ENCODE measurements around the gene SLC5A10.
A peak's percentile ranks its signal among the peaks of the same experiment; 100 is the strongest.
"Not testable (repeated sequence)": the region's sequence is repeated elsewhere in the genome, so short reads cannot be mapped to it uniquely, and the experiment has no call there.

The SLC5A10 gene

DNA sequence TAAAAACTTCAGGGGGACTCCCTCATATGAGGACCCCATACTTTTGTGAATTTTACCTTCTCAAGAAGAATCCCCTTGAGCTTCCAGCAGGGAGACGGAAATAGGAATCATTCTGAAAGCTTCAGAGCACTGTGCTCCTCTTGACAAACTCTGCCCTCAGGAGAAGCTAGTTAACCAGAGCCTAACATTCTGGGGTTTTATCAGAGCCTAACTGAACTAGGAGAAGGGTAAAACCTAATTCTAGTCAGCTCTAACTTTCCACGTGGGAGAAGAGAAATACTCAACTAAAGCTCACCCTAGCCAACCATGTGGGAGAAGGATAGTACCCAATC, 13.3 kb upstream of the SLC5A10 start:
- in situ Hi-C loops (cut with MboI; ENCODE audit: low pct_unique_long_range_greater_than_20kb, low sequenced_read_pairs), result no loop called here
- DNase-seq, result no peak

DNA sequence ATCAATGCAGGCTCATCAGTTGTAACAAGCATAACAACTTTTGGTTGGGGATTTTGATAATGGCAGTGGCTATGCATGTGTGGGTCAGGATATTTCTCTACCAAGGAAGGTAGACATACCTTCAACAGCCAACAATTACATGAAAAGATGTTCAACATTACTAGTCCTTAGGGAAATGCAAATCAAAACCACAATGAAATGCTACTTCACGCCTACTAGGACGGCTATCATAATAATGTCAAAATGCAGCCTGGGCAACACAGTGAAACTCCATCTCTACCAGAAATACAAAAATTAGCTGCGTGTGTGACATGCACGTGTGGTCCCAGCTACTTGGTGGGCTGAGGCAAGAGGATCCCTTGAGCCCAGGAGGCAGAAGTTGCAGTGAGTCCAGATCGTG, 7.3 kb upstream of the SLC5A10 start:
- in situ Hi-C loops (cut with MboI; ENCODE audit: low pct_unique_long_range_greater_than_20kb, low sequenced_read_pairs), result no loop called here
- DNase-seq, result no peak

DNA sequence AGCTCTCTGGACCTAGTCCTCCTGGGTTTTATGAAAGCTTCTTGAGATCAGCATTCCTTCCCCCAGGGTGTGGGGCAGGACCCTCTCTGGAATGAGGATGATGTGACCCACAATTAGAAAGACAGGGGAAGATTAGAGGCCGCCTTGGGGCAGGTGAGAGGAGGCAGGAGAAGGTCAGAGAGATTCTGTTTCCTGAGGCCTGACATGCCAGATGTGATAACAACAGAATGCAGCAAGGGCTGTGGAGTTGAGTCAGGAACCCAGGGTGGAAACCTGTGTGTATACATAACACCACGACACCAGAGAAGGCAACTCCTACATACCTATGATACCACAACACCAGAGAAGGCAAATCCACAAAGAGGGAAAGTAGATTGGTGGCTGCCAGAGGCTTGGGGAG, 5.4 kb upstream of the SLC5A10 start:
- DNase-seq, result no peak
- in situ Hi-C loops (cut with MboI; ENCODE audit: low pct_unique_long_range_greater_than_20kb, low sequenced_read_pairs), result no loop called here

- in situ Hi-C loops (cut with MboI; ENCODE audit: low pct_unique_long_range_greater_than_20kb, low sequenced_read_pairs), result no loop called here
- DNase-seq, result no peak
Measured at GRCh38 chr17:18947866-18948265, 4.1 kb upstream of the SLC5A10 start.

- in situ Hi-C loops (cut with MboI; ENCODE audit: low pct_unique_long_range_greater_than_20kb, low sequenced_read_pairs), result no loop called here
- no peak for DNase-seq
Measured at GRCh38 chr17:18948476-18949006, 3.4 kb upstream of the SLC5A10 start.

GRCh38 chr17:18949566-18949965, 2.4 kb upstream of the SLC5A10 start:
- DNase-seq, result no peak
- in situ Hi-C loops (cut with MboI; ENCODE audit: low pct_unique_long_range_greater_than_20kb, low sequenced_read_pairs), result no loop called here

DNA sequence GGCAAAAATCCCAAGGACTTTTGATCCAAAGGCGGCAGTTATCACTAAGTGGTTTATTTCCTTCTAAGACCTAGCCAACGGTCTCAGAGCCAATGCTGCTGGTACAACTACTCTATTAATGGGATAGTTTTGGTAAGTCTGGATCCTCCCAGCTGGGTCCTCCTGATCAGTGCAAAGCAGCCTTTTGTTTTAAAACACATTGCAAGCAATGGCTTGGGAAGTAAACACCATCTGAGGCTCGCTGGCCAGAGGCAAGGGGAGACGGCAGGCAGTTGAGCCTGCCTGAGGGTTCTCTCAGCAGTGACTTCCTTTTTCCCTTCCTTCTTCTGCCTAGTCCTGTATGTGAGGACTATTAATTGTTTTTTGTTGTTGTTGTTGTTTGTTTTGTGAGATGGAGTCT, 1.6 kb upstream of the SLC5A10 start:
- no peak for DNase-seq
- in situ Hi-C loops (cut with MboI; ENCODE audit: low pct_unique_long_range_greater_than_20kb, low sequenced_read_pairs), result no loop called here

- no peak for DNase-seq
- in situ Hi-C loops (cut with MboI; ENCODE audit: low pct_unique_long_range_greater_than_20kb, low sequenced_read_pairs), result no loop called here
Measured at GRCh38 chr17:18950944-18951905, 740 bp upstream of the SLC5A10 start.

DNA sequence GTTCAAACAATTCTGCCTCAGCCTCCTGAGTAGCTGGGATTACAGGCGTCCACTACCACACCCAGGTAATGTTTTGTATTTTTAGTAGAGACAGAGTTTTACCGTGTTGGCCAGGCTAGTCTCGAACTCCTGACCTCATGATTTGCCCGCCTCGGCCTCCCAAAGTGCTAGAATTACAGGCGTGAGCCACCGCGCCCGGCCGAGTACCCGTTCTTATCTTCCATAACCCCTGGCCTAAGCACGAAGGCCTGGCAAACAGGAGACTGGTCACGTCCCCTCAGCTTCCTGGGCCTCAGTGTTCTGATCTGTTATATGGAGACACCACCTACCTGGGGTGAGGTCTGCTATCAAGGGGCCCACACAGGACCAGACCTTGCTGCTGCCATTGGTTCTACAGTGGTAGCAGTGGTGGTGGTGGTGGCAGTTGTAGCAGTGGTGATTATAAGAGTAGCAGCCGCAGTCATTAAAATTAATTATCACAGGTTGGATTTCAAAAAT, 1.3 kb downstream of the SLC5A10 start:
- in situ Hi-C loops (cut with MboI; ENCODE audit: low pct_unique_long_range_greater_than_20kb, low sequenced_read_pairs), result no loop called here
- no peak for DNase-seq

DNA sequence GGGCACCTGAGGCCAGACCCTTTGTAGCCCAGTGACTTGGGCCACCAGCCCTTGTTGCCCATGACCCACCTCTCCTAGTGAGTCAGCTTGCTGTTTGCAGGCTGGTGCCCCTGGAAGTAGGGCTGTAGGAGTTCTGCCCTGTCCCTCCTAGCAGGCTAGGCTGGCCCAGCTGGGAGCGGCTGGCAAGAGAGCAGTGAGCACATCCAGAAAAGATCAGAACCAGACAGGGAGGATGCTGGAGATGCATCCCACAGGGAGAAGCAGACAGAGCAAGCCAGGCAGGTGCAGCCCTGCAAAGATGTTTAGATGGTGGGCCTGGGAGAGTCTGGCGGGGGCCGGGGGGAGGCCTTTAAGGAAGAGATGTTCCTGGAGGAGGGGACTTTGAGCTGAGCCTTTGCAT, 2.4 kb downstream of the SLC5A10 start:
- DNase-seq, result no peak
- in situ Hi-C loops (cut with MboI; ENCODE audit: low pct_unique_long_range_greater_than_20kb, low sequenced_read_pairs), result no loop called here

GRCh38 chr17:18955009-18955408, 3.0 kb downstream of the SLC5A10 start:
- DNase-seq, result no peak
- in situ Hi-C loops (cut with MboI; ENCODE audit: low pct_unique_long_range_greater_than_20kb, low sequenced_read_pairs), result no loop called here

- DNase-seq; in situ Hi-C loops (cut with MboI; ENCODE audit: low pct_unique_long_range_greater_than_20kb, low sequenced_read_pairs): not testable (repeated sequence)
Measured at GRCh38 chr17:18956021-18956420, 4.1 kb downstream of the SLC5A10 start.

DNA sequence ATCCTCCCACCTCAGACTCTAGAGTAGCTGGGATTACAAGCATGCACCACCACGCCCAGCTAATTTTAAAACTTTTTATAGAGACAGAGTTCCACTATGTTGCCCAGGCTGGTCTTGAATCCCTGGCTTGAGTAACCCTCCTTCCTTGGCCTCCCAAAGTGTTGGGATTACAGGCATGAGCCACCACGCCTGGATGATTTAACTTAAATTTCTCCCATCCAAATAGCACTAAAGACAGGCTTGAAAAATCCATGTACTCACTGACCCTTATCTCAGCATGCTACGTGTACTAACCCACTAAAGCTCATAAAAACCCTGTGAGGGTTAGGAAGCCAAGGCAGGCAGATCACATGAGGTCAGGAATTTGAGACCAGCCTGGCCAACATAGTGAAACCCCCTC, 4.6 kb downstream of the SLC5A10 start:
- in situ Hi-C loops (cut with MboI; ENCODE audit: low pct_unique_long_range_greater_than_20kb, low sequenced_read_pairs), result no loop called here
- no peak for DNase-seq

DNA sequence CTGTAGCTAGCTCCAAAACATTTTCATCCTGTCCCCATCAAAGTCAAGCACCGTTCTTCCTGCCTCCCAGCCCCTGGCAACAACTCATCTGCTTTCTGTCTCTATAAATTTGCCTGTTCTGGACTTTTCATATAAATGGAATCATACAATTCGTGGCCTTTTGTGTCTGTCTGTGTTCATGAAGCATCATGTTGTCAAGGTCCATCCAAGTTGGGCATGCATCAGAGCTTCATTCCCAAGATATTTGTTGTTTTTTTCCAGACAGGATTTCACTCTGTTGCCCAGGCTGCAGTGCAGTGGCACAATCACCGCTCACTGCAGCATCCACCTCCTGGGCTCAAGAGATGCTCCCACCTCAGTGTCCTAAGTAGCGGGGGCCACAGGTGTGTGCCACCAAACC, 5.9 kb downstream of the SLC5A10 start:
- in situ Hi-C loops (cut with MboI; ENCODE audit: low pct_unique_long_range_greater_than_20kb, low sequenced_read_pairs), result no loop called here
- no peak for DNase-seq

GRCh38 chr17:18958611-18959010, 6.6 kb downstream of the SLC5A10 start:
- DNase-seq, result no peak
- in situ Hi-C loops (cut with MboI; ENCODE audit: low pct_unique_long_range_greater_than_20kb, low sequenced_read_pairs), result no loop called here

DNA sequence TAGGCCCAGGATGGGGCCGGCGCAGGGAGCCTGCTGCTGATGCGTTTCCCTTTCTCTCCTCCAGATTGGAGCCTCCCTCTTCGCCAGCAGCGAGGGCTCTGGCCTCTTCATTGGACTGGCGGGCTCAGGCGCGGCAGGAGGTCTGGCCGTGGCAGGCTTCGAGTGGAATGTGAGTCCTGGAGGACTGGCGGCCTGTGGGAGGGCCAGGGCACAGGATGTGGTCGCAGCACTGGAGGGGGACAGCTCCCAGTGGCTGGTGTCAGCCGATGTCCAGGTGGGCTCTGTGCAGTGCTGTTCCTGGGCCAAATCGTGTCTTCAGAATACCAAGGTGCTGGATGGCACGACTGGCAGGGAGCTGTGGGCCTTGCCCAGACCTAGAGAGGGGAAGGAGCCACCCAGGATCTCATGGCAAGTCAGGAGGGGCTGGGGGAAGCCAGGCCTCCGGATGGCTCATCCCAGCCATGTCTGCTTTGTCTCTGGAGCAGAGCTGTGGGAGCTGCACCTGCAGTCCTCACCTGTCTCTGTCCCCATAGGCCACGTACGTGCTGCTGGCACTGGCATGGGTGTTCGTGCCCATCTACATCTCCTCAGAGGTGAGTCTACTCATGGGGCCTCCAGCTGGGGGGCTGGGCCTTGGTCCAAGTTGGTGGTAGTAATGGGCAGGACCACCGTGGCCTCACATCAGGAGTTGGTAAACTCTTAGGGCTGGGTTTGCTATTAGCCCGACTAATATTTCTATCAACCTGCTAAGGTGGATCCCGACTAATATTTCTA, 7.3 kb downstream of the SLC5A10 start:
- in situ Hi-C loops (cut with MboI; ENCODE audit: low pct_unique_long_range_greater_than_20kb, low sequenced_read_pairs), result no loop called here
- no peak for DNase-seq

DNA sequence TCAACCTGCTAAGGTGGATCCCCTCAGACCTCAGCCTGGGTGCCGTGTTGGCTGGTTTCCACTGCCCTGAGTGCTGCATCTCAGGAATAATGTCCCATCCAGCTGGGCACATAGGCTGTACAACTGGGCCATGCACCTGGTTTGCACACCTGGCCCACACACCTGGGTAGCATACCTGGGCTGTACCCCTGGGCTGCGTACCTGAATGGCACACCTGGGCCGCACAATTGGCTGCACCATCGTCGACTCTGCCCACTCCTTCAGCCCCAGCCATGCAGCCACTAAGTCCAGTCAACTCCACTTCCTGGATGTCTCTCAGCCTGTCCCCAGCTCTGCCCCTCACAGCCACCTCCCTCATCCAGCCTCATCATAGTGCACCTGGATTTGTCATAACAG, 7.9 kb downstream of the SLC5A10 start:
- in situ Hi-C loops (cut with MboI; ENCODE audit: low pct_unique_long_range_greater_than_20kb, low sequenced_read_pairs), result loop anchor here (10.0 kb wide), 1 partner anchor 55 kb away; no protein-coding TSS in a partner anchor
- no peak for DNase-seq

DNA sequence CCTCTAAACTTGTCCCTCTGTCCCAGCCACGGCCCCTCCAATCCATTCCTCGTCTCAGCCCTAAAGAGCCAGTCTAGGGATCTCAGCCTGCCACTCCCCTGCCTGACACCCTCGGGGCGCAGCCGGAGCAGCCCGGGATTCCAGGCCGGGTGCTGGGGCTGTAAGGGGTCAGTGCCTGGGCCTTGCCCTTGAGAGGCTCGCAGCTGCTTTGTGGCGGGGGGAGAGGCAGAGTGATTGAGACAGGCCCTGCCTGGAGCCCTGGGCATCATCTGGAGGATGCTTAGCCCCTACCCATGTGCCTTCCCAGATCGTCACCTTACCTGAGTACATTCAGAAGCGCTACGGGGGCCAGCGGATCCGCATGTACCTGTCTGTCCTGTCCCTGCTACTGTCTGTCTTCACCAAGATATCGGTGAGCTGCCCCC, 8.3 kb downstream of the SLC5A10 start:
- no peak for DNase-seq

DNA sequence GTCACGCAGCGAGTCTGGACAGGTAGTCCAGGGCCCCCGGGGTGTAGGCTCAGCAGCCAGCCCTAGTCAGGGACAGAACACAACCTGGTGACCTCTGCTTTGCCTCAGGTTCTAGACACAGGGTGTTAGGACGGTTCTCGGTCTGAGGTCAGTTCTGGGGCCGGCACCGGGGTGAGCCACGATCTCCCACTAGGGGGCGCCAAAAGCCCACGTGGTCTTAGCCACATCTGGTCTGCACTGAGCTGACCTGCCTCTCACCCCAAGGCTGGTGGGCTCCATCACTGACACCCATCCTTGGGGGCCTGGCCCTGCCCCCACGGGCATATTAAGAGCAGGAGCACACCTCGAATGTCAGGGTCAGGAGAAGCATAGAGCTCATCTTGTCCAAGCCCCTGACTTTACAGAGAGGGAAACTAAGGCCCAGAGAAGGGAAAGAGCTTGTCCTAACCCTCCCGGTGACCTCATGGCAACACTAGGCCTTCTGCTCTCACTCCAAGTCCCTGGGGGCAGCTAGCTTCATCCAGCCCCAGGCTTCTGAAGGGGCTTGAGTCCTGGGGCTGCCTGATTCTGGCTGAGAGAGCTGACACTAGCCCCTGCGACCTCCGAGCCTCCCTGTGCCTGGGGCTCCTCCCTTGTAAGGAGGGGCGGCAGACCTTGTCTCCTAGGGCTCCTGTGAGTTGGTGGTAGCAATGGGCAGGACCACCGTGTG, 9.0 kb downstream of the SLC5A10 start:
- DNase-seq, result peak; percentile 76
- in situ Hi-C loops (cut with MboI; ENCODE audit: low pct_unique_long_range_greater_than_20kb, low sequenced_read_pairs), result loop anchor here (10.0 kb wide), 1 partner anchor 54 kb away; no protein-coding TSS in a partner anchor

More for the DNA sequence above, 8.3 kb downstream of the SLC5A10 start:
- in situ Hi-C loops (cut with MboI; ENCODE audit: low pct_unique_long_range_greater_than_20kb, low sequenced_read_pairs), result loop anchor here (10.0 kb wide), 1 partner anchor 55 kb away; no protein-coding TSS in a partner anchor
